ENCODE data around the gene STK11IP.

Gene STK11IP

DNA sequence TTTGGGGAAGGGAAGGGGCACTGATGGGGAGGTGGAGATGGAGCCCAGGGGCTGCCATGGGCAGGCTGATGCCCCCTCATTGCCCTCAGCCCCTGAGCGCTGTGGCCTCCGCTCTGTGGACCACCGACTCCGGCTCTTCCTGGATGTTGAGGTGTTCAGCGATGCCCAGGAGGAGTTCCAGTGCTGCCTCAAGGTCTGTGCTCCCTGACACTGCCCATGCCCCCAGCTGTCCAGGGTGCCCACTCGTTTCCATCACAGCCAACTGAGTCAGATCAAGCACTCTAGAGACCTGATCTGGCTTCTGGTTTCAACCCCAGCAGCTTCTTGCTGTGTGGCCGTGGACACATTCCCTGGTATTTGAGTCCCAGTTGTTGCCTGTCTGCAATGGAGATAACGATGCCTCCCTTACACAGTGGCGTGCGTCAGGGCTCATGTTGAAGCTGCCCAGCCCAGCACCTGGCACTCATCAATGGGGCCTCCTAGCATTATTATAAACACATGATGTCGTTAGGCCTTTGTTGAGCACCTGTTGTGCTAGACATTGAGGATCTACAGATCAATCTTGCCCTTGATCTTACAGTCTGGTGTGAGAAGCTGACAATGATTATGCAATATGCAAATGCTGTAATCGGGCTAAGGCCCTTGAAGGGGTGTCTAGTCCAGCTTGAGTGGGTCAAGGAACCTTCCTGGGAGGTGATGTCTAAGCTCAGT, 14.4 kb downstream of the STK11IP start:
- DNase-seq = no peak
- TF ChIP-seq POLR2A (IDR thresholded peaks at IDR 0.05; ENCODE audit: low read length) (no peak), GATA1 (IDR thresholded peaks at IDR 0.05; ENCODE audit: low read depth, low read length) (no peak)

- no peak for DNase-seq
- TF ChIP-seq GATA1 (IDR thresholded peaks at IDR 0.05; ENCODE audit: low read depth, low read length) (no peak), POLR2A (IDR thresholded peaks at IDR 0.05; ENCODE audit: low read length) (no peak)
Observed at GRCh38 chr2:219612577-219613286, 15.1 kb downstream of the STK11IP start.

GRCh38 chr2:219613461-219614070, 15.9 kb downstream of the STK11IP start:
- TF ChIP-seq POLR2A (IDR thresholded peaks at IDR 0.05; ENCODE audit: low read length) = no peak
- TF ChIP-seq GATA1 (IDR thresholded peaks at IDR 0.05; ENCODE audit: low read depth, low read length) = no peak

GRCh38 chr2:219614076-219614860, 16.6 kb downstream of the STK11IP start:
- DNase-seq = no peak
- TF ChIP-seq GATA1 (IDR thresholded peaks at IDR 0.05; ENCODE audit: low read depth, low read length) (no peak), POLR2A (IDR thresholded peaks at IDR 0.05; ENCODE audit: low read length) (no peak)

More at GRCh38 chr2:219613461-219614070, 15.9 kb downstream of the STK11IP start:
- no peak for DNase-seq

DNA sequence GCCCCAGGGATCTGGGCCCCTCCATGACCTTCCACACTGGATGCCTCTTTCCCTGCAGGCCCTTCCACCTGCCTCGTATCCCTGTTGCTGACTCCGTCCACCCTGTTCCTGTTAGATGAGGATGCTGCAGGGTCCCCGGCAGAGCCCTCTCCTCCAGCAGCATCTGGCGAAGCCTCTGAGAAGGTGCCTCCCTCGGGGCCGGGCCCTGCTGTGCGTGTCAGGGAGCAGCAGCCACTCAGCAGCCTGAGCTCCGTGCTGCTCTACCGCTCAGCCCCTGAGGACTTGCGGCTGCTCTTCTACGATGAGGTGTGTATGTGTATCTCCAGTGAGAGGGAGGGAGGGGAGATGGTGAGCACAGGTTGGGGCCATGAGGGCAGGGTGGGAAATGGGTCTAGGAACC, 17.4 kb downstream of the STK11IP start:
- TF ChIP-seq GATA1 (IDR thresholded peaks at IDR 0.05; ENCODE audit: low read depth, low read length) (no peak), POLR2A (IDR thresholded peaks at IDR 0.05; ENCODE audit: low read length) (no peak)
- DNase-seq = no peak

DNA sequence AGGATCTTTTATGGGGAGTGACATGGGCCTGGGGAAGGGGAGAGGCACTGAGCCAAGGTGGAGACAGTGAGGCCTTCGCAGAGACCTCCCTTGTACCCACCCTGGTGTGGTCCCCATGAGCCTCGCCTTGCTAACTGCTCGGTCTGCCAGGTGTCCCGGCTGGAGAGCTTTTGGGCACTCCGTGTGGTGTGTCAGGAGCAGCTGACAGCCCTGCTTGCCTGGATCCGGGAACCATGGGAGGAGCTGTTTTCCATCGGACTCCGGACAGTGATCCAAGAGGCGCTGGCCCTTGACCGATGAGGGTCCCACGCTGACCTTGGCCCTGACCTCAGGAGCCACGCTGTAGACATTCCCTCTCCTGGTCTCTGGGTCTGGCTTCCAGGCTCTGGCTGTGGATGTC, 18.2 kb downstream of the STK11IP start:
- TF ChIP-seq GATA1 (IDR thresholded peaks at IDR 0.05; ENCODE audit: low read depth, low read length) (no peak), POLR2A (IDR thresholded peaks at IDR 0.05; ENCODE audit: low read length) (no peak)
- DNase-seq = no peak

DNA sequence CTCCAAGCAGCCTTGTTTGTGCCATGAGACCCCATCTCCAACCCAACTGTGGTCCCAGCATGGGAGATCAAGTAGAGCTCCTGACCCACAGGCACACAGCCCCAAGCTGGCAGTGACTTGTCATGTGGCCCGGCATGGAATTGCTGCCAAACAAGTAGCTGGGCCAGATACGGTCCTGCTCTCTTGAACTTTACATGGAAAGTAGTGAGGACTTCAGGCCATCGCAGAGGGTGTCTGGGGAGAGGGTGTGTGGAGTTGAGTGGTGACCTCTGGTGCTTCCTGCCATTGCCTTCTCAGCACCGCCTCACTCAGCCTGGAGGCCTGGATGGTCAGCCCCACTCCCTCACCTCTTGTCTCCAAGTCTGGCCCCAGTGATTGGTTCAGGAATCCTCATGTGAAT, 18.9 kb downstream of the STK11IP start:
- TF ChIP-seq GATA1 (IDR thresholded peaks at IDR 0.05; ENCODE audit: low read depth, low read length) (no peak), POLR2A (IDR thresholded peaks at IDR 0.05; ENCODE audit: low read length) (no peak)
- DNase-seq = no peak

DNA sequence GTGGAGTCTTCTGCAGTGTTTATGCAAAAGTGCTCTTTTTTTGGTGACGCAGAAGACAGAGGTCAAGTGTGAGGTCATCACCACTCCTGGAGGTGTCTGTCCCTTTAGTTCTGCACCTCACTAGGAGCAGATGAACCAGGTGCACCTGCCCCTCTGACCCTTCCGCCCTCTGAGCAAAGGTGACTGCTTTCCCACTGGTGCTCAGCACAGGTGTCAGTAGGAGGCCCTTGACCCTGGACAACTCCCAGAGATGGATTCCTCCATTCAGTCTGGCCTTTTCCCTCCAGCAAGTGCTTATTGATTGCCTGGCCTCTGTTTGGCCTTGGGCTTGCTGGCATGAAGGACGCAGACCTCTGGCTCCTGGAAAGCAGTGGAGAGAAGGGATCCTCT, 21.1 kb downstream of the STK11IP start:
- TF ChIP-seq POLR2A (IDR thresholded peaks at IDR 0.05; ENCODE audit: low read length) (no peak), GATA1 (IDR thresholded peaks at IDR 0.05; ENCODE audit: low read depth, low read length) (no peak)
- DNase-seq = no peak

DNA sequence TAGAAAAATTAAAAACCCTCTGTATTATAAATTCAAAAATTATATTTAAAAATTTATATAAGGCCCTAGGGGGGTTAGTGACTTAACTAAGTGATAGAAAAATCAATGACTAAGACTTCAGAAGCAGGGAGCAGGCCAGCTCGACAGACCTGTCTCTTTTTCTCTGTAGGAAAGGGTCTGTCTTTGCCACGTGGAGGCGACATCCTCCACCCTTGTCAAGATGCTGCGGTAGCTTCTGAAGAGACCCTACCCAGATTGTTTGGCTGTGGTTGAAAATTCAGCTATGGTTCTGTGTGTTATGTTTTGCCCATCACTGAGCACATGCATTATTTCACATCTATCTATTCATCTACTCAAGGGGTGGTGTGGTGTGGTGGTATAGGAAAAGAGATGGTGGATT, 21.6 kb downstream of the STK11IP start:
- no peak for DNase-seq
- TF ChIP-seq POLR2A (IDR thresholded peaks at IDR 0.05; ENCODE audit: low read length) (no peak), GATA1 (IDR thresholded peaks at IDR 0.05; ENCODE audit: low read depth, low read length) (no peak)

- DNase-seq = no peak
- no peak for TF ChIP-seq POLR2A (IDR thresholded peaks at IDR 0.05; ENCODE audit: low read length)
- no peak for TF ChIP-seq GATA1 (IDR thresholded peaks at IDR 0.05; ENCODE audit: low read depth, low read length)
Observed at GRCh38 chr2:219620546-219620945, 22.9 kb downstream of the STK11IP start.

- no peak for DNase-seq
- TF ChIP-seq GATA1 (IDR thresholded peaks at IDR 0.05; ENCODE audit: low read depth, low read length) (no peak), POLR2A (IDR thresholded peaks at IDR 0.05; ENCODE audit: low read length) (no peak)
Observed at GRCh38 chr2:219621935-219622334, 24.3 kb downstream of the STK11IP start.

GRCh38 chr2:219622472-219622871, 24.8 kb downstream of the STK11IP start:
- DNase-seq = no peak
- TF ChIP-seq GATA1 (IDR thresholded peaks at IDR 0.05; ENCODE audit: low read depth, low read length) (no peak), POLR2A (IDR thresholded peaks at IDR 0.05; ENCODE audit: low read length) (no peak)

DNA sequence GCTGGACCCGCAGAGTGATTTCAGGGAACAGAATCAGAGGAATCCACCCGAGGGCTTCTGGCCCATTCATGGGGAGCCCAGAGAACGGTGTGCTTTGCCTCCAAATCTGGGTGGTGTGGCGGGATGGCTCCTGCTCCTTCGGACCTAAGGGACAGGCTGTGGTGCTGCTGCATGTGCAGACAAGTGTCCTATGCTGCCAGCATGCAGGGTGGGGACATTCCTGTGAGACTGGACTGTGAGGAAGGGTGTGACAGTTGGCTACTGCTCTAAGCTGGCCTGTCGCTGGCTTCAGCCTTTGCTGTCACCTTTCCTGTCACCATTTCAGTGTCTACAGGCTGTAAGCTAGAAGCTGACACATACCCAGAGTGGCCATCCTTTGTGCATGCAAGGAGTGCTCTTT, 26.9 kb downstream of the STK11IP start:
- DNase-seq = no peak
- TF ChIP-seq GATA1 (IDR thresholded peaks at IDR 0.05; ENCODE audit: low read depth, low read length) = no peak
- TF ChIP-seq POLR2A (IDR thresholded peaks at IDR 0.05; ENCODE audit: low read length) = no peak

DNA sequence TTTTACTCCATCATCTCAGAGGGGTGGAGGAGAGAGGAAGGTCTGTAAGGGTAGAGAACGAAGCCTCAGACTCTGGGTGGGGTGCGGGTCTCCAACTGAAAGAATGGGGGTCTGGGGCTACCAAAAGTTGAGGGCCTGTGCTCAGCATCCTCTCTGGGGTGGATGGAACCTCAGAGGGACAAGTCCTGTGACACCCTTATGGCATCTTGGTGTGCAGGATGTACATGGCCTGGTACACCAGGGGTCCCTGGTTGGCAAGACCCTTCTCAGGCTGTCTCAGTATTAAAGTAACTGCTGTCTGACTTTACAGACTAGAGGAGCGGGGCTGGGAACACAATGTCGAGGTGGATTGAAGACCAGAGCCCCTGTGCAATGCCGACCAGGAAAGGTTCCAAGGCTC, 27.5 kb downstream of the STK11IP start:
- DNase-seq = no peak
- TF ChIP-seq POLR2A (IDR thresholded peaks at IDR 0.05; ENCODE audit: low read length) = no peak
- TF ChIP-seq GATA1 (IDR thresholded peaks at IDR 0.05; ENCODE audit: low read depth, low read length) = no peak

Measured in erythroblast (primary cell).